Neural progenitor cell (in vitro differentiated cells): ENCODE results near the gene LYRM4. TPM values are rescaled to one million over a fixed set of nuclear protein-coding genes. Genes with fewer than 3 reads are reported as not detected.

Experiments
- DNase-seq: peaks from one replicate; pipeline ENCODE4 v3.0.0-alpha.2; 2016; ENCODE audit warnings: low spot score
- H2AFZ ChIP-seq: fragments of 200-600 bp; sonication (generic); replicated peaks from 2 replicates; pipeline ENCODE4 v1.6.1; 2016; ENCODE audit warnings: antibody characterized with exemption
- H3F3A ChIP-seq: fragments of 200-600 bp; sonication (generic); 2 replicates; pipeline ENCODE4 v1.6.1; 2016; ENCODE audit warnings: antibody characterized with exemption, low read depth
- H3K27ac ChIP-seq: fragments of 200-600 bp; sonication (generic); 2 replicates; pipeline ENCODE4 v1.5.1; 2016; ENCODE audit warnings: mild to moderate bottlenecking
- H3K27me3 ChIP-seq: fragments of 200-600 bp; sonication (generic); 2 replicates; pipeline ENCODE4 v1.6.1; 2016; ENCODE audit warnings: mild to moderate bottlenecking, moderate library complexity
- H3K36me3 ChIP-seq: fragments of 200-600 bp; sonication (generic); 2 replicates; pipeline ENCODE4 v1.5.1; 2016
- H3K4me1 ChIP-seq: fragments of 200-600 bp; sonication (generic); 2 replicates; pipeline ENCODE4 v1.6.1; 2016; ENCODE audit warnings: mixed run types
- H3K4me2 ChIP-seq: fragments of 200-600 bp; sonication (generic); 2 replicates; pipeline ENCODE4 v1.6.1; 2016
- H3K4me3 ChIP-seq: fragments of 200-600 bp; sonication (generic); 2 replicates; pipeline ENCODE4 v1.5.1; 2016
- H3K79me2 ChIP-seq: fragments of 200-600 bp; sonication (generic); 2 replicates; pipeline ENCODE4 v1.6.1; 2016; ENCODE audit warnings: low read depth
- H3K9ac ChIP-seq: fragments of 200-600 bp; sonication (generic); 2 replicates; pipeline ENCODE4 v1.6.1; 2016
- H3K9me3 ChIP-seq: fragments of 200-600 bp; sonication (generic); 2 replicates; pipeline ENCODE4 v1.5.1; 2016; ENCODE audit warnings: low read depth
- H4K20me1 ChIP-seq: fragments of 200-600 bp; sonication (generic); 2 replicates; pipeline ENCODE4 v1.6.1; 2016; ENCODE audit warnings: low read depth
- H3K27ac Mint-ChIP-seq: 3 replicates; pipeline ENCODE4 v1.8.0; 2021; ENCODE audit warnings: mixed read lengths
- H3K27me3 Mint-ChIP-seq: 2 replicates; pipeline ENCODE4 v1.8.0; 2022; ENCODE audit warnings: low read depth, mild to moderate bottlenecking, inconsistent platforms, moderate library complexity, mixed read lengths; ENCODE audit not compliant: insufficient read depth
- H3K36me3 Mint-ChIP-seq: 3 replicates; pipeline ENCODE4 v1.8.0; 2021; ENCODE audit warnings: mixed read lengths
- H3K4me1 Mint-ChIP-seq: 3 replicates; pipeline ENCODE4 v1.8.0; 2021; ENCODE audit warnings: mixed read lengths
- H3K4me3 Mint-ChIP-seq: 3 replicates; pipeline ENCODE4 v1.8.0; 2021; ENCODE audit warnings: mild to moderate bottlenecking, moderate library complexity, mixed read lengths
- H3K9me3 Mint-ChIP-seq: 3 replicates; pipeline ENCODE4 v1.8.0; 2020; ENCODE audit warnings: mixed read lengths
- EZH2 ChIP-seq: fragments of 200-600 bp; sonication (generic); IDR thresholded peaks from 2 replicates; pipeline ENCODE4 v1.6.1; 2017; ENCODE audit warnings: antibody characterized with exemption, mild to moderate bottlenecking, moderate library complexity
- EZH2phosphoT487 ChIP-seq: fragments of 200-600 bp; sonication (generic); IDR thresholded peaks from 2 replicates; pipeline ENCODE4 v1.6.1; 2017; ENCODE audit warnings: antibody characterized with exemption
- total RNA-seq: library from RNA; depleted of rRNA; stranded (reverse); fragments of >200 nt; gene quantifications from 2 replicates; pipeline ENCODE4 v1.2.3, GENCODE V29; 2015; ENCODE audit warnings: low replicate concordance
- TF ChIP-seq, protein P1 (sequence below): fragments of 200-600 bp; sonication (generic); IDR thresholded peaks from 2 replicates; pipeline ENCODE4 v1.5.1; 2017; ENCODE audit warnings: antibody characterized with exemption, mild to moderate bottlenecking

The LYRM4 gene
- total RNA-seq, 1 donor from 2014 or later, result 23.9 TPM

DNA sequence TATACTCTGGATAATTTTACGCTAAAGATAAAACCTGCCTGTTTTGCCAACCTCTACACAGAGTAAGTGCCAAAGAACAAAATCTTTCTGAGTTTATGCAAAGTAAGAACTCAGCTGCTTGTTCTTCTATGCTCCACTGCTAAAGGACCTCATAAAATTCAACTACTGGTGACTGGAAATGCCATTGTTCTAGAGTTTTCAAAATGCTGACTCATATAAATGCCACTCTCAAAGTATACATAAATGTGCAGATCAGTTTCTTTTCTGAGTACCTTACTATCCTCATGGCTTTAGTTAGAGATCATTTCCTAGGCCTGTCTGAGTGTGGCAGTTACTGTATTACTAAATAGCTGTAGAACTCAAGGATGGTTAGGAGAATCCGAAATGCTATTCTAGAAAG, 45.6 kb downstream of the LYRM4 start:
- Mint-ChIP-seq H3K4me1 (peaks cover 23% of the 10 kb centered on the region), H3K9me3 (no peaks in the 10 kb centered on the region), H3K4me3 (no peak overlapping the region), H3K36me3 (peaks cover 8% of the 10 kb centered on the region), H3K27ac (no peak overlapping the region), H3K27me3 (no peaks in the 10 kb centered on the region)
- H3K79me2 ChIP-seq, result no peaks in the 10 kb centered on the region
- H3K9ac ChIP-seq, result no peak overlapping the region
- TF ChIP-seq EZH2phosphoT487 (no peak), EZH2 (no peak)
- TF ChIP-seq, protein P1, sequence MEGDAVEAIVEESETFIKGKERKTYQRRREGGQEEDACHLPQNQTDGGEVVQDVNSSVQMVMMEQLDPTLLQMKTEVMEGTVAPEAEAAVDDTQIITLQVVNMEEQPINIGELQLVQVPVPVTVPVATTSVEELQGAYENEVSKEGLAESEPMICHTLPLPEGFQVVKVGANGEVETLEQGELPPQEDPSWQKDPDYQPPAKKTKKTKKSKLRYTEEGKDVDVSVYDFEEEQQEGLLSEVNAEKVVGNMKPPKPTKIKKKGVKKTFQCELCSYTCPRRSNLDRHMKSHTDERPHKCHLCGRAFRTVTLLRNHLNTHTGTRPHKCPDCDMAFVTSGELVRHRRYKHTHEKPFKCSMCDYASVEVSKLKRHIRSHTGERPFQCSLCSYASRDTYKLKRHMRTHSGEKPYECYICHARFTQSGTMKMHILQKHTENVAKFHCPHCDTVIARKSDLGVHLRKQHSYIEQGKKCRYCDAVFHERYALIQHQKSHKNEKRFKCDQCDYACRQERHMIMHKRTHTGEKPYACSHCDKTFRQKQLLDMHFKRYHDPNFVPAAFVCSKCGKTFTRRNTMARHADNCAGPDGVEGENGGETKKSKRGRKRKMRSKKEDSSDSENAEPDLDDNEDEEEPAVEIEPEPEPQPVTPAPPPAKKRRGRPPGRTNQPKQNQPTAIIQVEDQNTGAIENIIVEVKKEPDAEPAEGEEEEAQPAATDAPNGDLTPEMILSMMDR, result no peak
- peaks cover 4% of the 10 kb centered on the region for H3F3A ChIP-seq
- H3K27ac ChIP-seq, result no peak overlapping the region
- no peaks in the 10 kb centered on the region for H3K9me3 ChIP-seq
- no peak overlapping the region for H3K4me2 ChIP-seq
- no peaks in the 10 kb centered on the region for H3K4me1 ChIP-seq
- no peak overlapping the region for H3K4me3 ChIP-seq
- H3K27me3 ChIP-seq, result no peaks in the 10 kb centered on the region
- H3K36me3 ChIP-seq, result no peaks in the 10 kb centered on the region
- no peak overlapping the region for H2AFZ ChIP-seq
- DNase-seq, result no peak
- peaks cover 6% of the 10 kb centered on the region for H4K20me1 ChIP-seq

DNA sequence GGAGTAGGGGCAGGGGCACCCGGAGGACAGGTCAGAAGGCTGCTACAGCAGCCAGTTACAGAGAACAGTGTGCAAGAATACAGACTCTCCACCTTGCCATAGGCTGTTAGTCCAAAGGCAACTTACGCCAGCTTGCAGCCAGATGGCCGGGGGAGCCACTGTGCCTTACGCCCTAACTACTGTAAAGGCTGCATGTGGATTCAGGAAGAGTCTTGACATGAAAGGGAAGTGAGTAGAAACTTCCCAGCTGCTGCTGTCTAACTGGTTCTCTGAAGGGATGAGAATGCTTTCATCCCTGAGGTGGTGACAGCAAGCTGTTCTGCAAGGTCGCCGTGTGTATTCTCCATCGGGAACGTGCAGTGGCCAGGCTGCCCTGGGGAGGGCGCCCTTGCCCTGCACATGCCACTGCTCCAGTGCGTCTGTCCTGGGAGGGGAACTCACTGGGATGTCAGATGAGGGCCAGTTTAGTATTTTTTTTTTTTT, 46.1 kb downstream of the LYRM4 start:
- no peak overlapping the region for H2AFZ ChIP-seq
- H3K27ac ChIP-seq, result no peak overlapping the region
- no peak overlapping the region for H3K9ac ChIP-seq
- no peaks in the 10 kb centered on the region for H3K36me3 ChIP-seq
- DNase-seq, result peak; percentile 70
- Mint-ChIP-seq H3K4me3 (no peak overlapping the region), H3K9me3 (no peaks in the 10 kb centered on the region), H3K27ac (no peak overlapping the region), H3K27me3 (no peaks in the 10 kb centered on the region), H3K36me3 (peaks cover 8% of the 10 kb centered on the region), H3K4me1 (peaks cover 23% of the 10 kb centered on the region)
- no peaks in the 10 kb centered on the region for H3K4me1 ChIP-seq
- H4K20me1 ChIP-seq, result peaks cover 6% of the 10 kb centered on the region
- peaks cover 4% of the 10 kb centered on the region for H3F3A ChIP-seq
- TF ChIP-seq EZH2phosphoT487, result no peak
- TF ChIP-seq, protein P1, result peak; percentile 92
- H3K4me2 ChIP-seq, result no peak overlapping the region
- no peaks in the 10 kb centered on the region for H3K27me3 ChIP-seq
- no peaks in the 10 kb centered on the region for H3K79me2 ChIP-seq
- H3K4me3 ChIP-seq, result no peak overlapping the region
- H3K9me3 ChIP-seq, result no peaks in the 10 kb centered on the region

DNA sequence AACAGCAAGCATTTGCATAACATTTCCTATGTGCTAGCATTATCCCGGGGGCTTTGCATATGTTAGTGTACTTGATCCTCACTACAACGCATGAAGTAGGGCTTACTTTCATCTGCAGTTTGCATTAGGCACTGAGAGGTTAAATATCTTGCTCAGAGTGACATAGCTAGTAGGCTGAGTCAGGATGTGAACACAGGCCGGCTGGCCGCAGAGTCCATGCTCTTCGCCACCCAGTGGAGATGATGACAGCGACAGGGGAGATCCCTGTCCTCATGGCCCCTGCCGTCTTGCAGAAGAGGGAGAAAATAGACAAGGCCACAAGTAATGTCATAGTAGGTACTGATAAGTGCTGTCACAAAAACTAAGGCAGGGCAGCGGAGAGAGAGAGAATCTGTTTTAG, 46.9 kb downstream of the LYRM4 start:
- Mint-ChIP-seq H3K4me1 (peaks cover 23% of the 10 kb centered on the region), H3K36me3 (peaks cover 8% of the 10 kb centered on the region), H3K4me3 (no peak overlapping the region), H3K27ac (no peak overlapping the region), H3K9me3 (no peaks in the 10 kb centered on the region), H3K27me3 (no peaks in the 10 kb centered on the region)
- Histone ChIP-seq H3K9ac (no peak overlapping the region), H3K9me3 (no peaks in the 10 kb centered on the region), H3K4me3 (no peak overlapping the region), H3F3A (peaks cover 4% of the 10 kb centered on the region), H3K4me2 (no peak overlapping the region), H3K79me2 (no peaks in the 10 kb centered on the region), H3K27me3 (no peaks in the 10 kb centered on the region), H3K27ac (no peak overlapping the region), H3K4me1 (no peaks in the 10 kb centered on the region), H2AFZ (no peak overlapping the region), H3K36me3 (no peaks in the 10 kb centered on the region), H4K20me1 (peaks cover 6% of the 10 kb centered on the region)
- DNase-seq, result no peak
- TF ChIP-seq EZH2phosphoT487 (no peak), EZH2 (no peak)
- TF ChIP-seq, protein P1, result no peak
